HK-2 (cell line): ENCODE results near the gene PML.

Experiments used
- DNase-seq: peaks from one replicate; pipeline ENCODE4 v3.0.0-alpha.2; 2018; ENCODE audit not compliant: unreplicated experiment

Gene PML

DNA sequence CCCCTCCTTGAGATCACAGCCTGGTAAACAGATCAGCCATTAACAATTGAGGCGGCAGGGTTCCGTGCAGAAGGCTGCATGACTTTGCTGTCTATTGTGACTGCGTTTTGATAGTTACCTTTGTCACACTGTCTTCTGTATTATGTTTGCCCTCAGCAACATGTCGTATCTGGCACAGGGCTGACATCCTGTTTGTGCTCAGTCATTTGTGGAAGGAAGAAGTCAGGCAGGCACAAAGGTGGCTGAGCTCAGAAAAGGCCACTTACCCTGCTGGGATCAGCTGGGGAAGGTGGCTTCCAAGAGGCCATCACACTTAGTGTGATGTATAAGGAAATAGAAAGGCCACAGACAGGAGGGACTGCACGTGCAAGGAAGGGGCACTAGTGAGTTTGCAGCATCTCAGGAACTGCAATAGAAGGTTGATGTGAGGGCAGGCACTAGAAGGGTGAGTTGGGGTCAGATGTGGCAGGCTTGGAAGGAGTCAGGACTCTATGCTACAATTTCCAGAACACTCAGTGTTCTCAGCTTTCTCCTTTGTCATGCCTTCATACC, 13.4 kb downstream of the PML start:
- no peak for DNase-seq

DNA sequence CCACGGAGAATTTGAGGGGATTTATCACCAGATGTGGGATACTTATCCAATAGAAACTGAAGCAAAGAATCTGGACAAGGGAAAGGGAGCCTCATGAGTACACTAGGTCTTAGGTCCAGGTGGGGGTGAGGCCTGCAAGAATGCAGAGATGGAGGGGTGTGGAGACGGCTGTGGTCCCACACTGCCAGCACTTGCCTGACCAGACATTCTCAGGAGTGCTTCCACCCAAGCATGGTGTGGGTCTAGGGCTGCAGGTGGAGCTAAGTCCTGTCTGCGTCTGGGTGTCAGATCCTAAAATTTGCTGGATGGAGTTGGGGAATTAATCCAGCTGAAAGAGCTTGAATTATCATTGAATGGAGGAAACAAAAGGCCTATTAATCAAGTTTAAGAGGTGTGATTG, 14.4 kb downstream of the PML start:
- DNase-seq: no peak

DNA sequence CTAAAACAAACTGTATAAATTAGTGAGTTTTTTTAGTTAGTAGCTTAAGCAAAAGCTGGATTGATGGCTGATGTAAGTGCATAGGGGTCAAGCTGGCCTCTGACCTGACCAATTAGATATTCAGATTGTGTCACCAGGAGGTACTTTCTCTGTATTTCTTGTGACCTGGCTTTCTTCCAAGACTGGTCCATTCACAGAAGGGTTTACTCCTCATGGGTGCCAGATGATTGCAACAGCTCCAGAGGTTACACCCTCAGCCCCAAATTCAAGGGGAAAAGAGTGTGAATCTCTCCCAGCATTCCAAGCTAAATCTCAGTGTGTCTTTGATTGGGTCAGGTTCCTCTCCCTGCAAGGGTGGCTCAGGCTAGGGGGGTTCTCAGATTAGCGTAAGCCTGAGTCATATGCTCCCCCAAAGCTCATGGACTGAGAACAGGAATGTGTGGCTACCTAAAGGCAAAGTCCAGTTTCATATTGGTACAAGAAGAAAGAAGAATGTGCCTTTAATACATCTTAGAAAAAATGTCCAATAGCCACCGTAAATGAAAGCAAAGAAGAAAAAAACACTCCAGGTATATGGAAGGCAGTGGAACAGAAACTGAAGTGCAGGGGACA, 16.5 kb downstream of the PML start:
- no peak for DNase-seq

DNA sequence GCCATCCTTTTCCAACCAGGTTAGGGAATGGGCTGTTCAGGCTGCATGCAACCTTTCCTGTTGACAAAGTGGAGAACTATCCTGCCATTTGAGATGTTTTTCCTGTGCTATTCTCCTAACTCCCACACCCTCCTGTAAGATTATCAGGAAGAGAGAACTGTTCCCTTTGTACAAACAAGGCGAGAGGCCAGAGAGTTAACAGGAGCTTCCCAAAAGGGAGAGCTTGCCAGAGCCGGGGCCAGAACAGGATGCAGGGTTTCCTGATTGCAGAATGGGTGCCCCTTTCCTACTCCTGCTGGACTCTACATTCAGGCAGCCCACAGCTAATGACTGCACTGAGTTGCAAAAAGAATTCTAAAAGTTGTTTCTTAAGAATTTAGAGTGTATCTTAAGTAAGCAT, 17.1 kb downstream of the PML start:
- no peak for DNase-seq

DNA sequence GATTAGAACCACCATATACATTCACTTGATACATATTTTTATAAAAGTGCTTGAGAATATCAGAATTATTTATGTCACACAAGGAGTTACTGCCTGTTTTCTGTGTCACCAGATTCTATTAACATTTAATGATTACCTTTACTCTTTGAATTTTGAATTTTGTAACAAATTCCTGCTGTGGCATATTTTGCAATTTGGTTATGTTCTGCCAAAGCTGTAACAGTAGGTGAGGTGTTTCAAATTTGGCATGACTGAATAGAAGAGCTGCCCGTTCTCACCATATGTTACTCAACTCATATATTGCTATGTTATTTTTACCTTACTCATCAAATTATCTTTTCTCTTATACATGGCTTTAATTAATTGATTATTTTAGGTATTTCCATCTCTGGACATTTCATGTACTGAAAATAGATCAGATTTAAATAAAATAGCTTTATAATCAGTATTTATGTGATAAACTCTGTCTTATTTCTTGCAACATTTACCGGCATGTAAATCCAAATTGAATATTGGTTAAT, 18.9 kb downstream of the PML start:
- DNase-seq: no peak

DNA sequence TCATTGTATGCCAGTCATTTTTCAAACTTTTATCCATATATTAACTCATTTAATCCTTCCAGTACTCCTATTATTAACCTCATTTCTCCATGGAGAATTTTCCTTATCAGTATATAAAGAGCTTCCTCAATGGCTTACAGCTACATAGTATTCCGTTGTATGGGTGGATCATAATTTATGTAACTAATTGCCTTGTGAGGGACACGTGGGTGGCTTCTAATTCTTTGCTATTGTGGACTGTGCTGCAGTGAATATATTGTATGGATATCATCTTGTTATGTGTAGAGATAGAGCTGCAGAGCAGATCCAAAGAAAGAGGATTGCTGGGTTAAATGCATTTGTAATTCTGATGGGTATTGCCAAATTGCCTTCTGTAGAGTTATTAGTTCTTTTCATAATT, 25.2 kb downstream of the PML start:
- DNase-seq: no peak

DNA sequence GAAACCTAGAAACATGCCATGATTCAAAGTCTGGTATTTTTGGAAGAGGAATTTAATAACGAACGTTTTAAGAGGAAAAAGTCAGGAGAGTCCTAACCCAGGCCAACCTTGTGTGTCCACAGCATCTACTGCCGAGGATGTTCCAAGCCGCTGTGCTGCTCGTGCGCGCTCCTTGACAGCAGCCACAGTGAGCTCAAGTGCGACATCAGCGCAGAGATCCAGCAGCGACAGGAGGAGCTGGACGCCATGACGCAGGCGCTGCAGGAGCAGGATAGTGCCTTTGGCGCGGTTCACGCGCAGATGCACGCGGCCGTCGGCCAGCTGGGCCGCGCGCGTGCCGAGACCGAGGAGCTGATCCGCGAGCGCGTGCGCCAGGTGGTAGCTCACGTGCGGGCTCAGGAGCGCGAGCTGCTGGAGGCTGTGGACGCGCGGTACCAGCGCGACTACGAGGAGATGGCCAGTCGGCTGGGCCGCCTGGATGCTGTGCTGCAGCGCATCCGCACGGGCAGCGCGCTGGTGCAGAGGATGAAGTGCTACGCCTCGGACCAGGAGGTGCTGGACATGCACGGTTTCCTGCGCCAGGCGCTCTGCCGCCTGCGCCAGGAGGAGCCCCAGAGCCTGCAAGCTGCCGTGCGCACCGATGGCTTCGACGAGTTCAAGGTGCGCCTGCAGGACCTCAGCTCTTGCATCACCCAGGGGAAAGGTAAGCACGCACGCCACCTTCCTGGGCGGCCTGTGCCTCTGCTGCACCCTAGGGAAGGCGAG, 28.4 kb downstream of the PML start:
- DNase-seq: no peak

DNA sequence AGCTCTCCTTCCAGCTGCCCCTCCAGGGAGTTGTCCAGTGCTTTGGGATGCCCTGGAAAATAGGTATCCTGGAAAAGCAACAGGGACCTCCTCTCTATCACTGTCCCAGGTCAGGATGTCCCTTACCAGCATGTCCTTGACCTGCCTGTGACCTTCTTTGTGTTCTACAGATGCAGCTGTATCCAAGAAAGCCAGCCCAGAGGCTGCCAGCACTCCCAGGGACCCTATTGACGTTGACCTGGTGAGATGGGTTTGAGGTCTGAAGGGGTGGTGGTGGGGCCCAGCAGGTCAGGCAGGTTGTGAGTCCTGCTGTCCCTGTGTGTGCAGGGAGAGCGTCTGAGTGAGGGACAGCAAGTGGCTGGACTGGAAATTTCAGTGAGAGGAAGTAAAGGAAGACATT, 30.2 kb downstream of the PML start:
- DNase-seq: no peak

DNA sequence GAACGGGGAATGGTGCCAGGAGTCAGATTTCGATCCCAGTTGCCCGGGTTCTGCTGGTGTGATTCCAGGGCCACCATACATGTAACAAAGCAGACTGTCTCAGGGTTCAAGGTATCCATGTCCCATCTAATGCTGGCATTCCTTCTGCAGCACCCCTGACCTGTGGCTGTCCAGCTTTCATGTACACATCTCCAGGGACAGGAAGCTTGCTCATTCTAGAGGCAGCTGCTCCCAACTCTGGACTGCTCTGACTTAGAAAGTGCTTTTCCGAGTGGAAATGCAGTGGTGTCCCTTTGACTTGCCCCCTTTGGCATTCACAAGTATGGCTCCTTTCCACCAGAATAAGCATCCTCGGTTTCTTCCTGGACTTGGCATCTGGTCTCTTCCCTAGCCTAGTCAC, 30.9 kb downstream of the PML start:
- no peak for DNase-seq

DNA sequence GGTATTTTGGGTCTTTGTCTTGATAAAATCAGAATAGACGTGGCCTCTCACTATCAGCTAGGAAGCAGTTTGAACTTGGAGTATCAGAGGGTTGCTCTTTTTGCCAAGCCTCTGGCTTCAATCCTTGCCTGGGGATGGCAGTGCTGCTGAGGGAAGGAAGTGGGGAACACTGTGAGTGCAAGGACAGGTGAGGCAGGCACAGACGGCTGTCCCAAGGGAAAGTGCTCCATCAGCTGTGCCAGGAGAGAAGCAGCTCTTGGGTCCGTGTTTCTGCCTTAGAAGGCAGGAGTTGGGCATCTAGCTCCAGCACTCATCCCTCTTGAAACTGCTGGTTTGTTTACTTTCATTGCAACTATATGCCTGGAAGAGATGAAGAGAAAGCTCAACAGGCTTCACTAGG, 33.2 kb downstream of the PML start:
- no peak for DNase-seq

DNA sequence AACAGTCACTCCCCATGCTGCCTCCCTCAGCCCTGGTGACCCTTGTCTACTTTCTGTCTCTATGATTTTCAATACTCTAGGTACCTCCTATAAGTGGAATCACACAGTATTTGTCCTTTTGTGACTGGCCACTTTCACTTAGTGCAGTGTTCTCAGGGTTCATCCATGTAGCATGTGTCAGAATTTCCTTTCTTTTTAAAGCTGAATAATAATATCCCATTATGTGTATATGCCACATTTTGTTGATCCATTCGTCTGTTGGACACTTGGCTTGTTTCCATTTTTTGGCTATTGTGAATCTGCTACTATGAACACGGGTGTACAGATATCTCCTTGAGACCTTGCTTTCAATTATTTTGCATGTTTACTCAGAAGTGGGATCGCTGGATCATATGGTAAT, 34.1 kb downstream of the PML start:
- no peak for DNase-seq

DNA sequence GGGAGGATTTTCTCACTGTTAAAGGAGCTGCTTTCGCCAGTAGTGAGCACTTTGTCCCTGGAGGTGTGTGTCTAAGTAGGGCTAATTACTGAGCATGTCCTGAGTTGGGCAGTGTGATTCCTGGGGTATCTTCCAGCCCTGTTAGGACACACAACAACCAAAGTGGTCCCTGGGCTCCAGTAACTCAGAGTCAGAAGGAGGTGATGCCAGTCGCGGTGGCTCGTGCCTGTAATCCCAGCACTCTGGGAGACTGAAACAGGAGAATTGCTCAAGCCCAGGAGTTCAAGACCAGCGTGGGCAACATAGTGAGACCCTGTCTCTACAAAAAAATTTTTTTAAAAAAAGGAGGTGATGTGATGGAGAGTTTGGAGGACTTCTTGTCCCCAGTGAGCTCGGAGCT, 37.5 kb downstream of the PML start:
- DNase-seq: no peak

DNA sequence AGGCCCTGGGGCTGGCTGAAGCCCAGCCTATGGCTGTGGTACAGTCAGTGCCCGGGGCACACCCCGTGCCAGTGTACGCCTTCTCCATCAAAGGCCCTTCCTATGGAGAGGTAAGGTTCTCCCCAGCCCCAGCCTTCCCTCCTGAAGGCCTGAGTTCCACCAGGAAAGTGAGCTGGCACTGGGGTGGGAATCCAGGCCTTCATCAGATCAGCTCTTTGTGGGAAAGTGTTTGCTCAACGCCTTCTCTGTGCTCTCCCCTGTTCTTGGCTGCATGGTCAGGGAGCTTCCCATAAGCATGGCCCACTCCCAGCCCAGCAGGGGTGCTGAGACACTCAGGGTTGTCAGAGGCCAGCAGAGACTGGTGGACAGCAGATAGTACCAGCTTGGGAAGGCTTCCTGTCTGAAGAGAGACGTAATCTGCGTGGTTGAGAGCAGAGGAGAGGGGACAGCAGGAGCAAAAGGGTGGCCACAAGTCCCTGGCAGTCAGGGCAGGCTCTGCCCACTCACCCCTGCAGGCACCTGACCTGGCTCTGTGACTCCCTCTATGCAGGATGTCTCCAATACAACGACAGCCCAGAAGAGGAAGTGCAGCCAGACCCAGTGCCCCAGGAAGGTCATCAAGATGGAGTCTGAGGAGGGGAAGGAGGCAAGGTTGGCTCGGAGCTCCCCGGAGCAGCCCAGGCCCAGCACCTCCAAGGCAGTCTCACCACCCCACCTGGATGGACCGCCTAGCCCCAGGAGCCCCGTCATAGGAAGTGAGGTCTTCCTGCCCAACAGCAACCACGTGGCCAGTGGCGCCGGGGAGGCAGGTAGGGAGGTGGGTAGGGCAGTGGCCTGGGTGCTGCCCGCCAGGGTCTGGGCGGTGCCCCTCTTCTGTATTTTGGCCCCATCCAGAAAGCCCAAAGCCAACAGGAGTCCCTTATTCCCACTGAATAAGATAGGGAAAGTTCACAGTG, 38.4 kb downstream of the PML start:
- DNase-seq: no peak

DNA sequence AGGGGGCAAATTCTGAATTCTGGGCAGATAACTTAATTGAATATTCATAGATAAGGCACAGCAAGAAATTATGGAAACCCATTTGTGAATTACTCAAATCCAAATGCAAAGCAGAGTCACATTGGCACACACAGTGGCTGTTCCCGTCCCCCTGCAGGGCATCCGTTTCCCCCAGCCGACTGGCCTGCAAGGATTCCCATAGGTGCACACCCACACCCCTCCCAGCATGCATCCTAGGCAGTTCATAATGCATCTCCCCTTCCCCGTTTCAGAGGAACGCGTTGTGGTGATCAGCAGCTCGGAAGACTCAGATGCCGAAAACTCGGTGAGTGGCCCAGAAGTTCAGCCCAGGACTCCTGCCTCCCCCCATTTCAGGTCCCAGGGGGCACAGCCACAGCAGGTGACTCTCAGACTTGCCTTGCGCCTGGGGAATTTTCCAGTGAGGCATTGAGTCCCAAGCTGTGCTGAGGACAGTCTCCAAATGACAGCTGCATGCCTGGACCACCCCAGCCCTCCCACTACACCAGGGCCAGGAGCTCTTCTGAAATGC, 39.8 kb downstream of the PML start:
- no peak for DNase-seq

DNA sequence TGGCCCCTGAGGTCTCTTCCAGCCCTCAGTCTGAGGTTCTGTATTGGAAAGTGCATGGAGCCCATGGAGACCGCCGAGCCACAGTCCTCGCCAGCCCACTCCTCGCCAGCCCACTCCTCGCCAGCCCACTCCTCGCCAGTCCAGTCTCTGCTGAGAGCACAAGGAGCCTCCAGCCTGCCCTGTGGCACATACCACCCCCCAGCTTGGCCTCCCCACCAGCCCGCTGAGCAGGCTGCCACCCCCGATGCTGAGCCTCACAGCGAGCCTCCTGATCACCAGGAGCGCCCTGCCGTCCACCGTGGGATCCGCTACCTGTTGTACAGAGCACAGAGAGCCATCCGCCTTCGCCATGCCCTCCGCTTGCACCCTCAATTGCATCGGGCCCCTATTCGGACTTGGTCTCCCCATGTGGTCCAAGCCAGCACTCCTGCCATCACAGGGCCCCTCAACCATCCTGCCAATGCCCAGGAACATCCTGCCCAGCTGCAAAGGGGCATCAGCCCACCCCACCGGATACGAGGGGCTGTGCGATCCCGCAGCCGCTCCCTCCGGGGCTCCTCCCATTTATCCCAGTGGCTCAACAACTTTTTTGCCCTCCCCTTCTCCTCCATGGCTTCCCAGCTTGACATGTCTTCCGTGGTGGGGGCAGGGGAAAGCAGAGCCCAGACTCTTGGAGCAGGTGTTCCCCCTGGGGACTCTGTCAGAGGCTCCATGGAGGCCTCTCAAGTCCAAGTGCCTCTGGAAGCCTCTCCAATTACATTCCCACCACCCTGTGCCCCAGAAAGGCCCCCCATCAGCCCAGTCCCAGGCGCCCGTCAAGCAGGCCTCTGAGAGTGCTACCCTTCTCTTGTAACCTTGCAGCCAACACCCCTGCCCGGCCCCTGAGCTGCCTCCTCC, 40.9 kb downstream of the PML start:
- no peak for DNase-seq

DNA sequence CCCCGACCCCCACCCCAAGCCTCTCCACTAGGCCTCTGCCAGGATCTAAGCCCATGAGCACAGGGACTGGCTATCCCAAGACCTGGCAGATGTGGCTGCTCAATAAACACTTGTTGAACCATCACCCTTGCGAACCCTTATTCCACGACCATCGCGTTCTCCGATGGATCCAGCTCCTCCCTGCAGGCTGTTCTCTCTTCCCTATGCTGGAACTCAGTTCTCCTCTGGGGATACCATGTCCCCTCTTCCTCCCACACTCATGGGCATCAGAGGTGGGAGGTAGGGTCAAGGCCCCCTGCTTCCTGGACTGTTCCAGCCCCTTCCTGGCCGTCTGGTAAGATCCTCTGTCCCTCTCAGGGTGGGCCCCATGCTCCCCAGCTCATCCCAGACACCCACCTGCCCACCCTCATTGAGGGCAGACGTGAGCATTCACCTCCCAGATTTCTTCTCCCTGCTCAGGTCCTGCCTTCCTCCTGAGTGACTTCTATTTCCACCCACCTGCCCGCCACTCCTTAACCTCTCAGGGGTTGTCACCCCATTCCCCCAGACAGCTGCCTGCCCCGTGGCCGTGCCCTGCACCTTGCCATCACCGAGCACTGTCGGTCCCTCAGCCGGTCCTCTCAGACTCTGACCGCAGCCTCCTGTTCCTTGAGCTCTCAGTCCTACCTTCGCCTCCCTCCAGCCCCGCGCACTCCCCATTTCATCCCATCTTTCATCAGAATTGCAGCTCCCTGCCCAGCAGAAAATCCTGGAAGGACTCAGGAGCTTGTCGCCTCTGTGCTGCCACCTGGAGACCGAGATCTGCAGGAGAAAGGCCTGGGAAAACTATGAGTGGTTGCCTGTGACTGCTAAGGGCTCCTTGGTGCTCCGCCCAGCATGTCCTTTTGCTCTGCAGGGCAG, 42.0 kb downstream of the PML start:
- peak; percentile 33 for DNase-seq

DNA sequence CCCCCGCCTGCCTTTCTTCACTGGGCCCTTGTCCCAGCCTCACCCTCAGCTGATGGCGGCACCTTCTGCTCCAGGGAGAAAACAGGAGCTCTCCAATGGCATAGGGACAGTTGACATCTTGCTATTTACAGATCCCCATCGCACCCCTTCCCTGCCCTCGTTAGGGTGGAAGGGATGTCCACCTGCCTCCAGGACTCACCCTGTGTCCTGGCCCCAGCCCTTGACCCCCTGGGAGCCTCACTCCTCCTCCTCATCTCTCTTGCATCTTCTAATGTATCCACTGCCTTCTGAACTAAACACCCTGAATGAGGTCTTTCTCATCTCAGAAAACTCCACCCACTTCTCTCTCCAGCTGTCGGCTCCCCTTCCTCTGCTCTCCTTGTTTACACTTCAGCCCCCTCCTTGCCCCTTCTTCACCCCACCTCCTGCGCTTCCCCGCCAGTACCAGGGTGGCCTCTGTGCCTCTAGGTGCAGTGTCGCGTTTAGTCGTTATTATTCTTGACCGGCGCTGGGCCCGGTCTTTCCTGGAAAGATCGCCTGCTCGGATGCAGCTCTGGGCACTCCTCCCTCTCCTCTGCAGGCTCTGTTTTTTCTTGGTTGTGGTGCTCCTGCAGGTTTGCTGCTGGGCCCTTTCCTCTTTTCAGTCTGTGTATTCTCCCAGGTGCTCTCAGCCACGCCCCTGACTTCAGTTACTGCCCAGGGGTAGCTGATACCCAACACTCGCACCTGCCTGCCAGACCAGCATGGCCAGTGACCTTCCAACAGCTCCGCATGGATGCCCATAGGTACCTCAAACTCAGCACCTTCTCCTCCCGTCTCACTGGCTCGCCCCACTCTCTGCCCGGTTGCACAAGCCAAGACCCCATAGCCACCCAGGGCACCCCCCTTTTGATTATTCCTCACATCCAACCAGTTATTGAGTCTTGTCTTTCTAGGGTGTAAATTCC, 42.9 kb downstream of the PML start:
- no peak for DNase-seq
